ENCODE results near the gene ZC3H8.

ZC3H8 gene

DNA sequence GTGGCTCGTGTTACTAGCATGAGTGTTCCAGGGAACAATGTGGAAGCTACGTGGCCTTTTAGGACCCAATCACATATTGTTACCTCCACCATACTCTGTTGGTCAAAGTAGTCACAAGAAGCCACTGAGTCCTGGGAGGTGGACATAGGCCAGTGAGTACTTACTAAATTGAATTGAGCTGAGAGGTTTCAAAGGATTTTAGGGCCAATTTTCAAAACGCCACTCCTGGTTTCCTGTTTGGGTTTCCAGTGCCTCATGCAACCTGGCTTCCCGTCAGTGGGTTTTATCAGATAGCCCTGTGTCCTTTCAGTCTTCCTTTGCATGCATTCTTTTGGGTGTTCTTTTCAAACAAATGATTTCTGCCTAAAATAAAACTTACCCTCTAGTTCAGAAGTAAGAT, 60.4 kb downstream of the ZC3H8 start:
- ChIA-PET CTCF (interaction anchor here (1.1 kb wide), 1 partner anchor 33 kb away, joined by 3 read pairs; no protein-coding TSS in a partner anchor), POLR2A (interaction anchor here (0.5 kb wide), 1 partner anchor 20 kb away, joined by 3 read pairs; no protein-coding TSS in a partner anchor)
- TF ChIP-seq, protein P1, sequence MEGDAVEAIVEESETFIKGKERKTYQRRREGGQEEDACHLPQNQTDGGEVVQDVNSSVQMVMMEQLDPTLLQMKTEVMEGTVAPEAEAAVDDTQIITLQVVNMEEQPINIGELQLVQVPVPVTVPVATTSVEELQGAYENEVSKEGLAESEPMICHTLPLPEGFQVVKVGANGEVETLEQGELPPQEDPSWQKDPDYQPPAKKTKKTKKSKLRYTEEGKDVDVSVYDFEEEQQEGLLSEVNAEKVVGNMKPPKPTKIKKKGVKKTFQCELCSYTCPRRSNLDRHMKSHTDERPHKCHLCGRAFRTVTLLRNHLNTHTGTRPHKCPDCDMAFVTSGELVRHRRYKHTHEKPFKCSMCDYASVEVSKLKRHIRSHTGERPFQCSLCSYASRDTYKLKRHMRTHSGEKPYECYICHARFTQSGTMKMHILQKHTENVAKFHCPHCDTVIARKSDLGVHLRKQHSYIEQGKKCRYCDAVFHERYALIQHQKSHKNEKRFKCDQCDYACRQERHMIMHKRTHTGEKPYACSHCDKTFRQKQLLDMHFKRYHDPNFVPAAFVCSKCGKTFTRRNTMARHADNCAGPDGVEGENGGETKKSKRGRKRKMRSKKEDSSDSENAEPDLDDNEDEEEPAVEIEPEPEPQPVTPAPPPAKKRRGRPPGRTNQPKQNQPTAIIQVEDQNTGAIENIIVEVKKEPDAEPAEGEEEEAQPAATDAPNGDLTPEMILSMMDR (IDR thresholded peaks at IDR 0.05; ENCODE audit: control extremely low read depth, extremely low read depth, low read depth, missing control alignments): no peak
- no peak for DNase-seq (ENCODE audit: extremely low spot score)

DNA sequence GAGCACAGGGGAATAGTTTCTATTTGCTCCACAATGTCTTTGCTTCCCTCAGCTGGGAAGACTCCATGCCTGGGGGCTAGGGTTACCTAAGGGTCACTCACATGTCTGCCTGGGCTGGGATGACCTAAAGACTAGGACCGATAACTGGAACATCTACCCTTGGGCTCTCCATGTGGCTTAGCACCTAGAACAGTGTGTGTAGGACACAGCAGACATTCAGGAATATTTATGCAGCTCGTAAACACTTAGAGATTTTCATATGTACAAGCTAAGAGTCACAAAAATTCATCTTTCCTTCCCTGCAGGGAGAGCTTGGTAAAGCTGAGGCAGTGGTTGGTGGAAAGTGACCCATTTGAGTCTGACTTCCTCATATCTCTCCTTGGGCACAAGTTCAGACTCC, 60.8 kb downstream of the ZC3H8 start:
- ChIA-PET CTCF (no interaction called here), POLR2A (no interaction called here)
- TF ChIP-seq, protein P1 (IDR thresholded peaks at IDR 0.05; ENCODE audit: control extremely low read depth, extremely low read depth, low read depth, missing control alignments): no peak
- no peak for DNase-seq (ENCODE audit: extremely low spot score)

DNA sequence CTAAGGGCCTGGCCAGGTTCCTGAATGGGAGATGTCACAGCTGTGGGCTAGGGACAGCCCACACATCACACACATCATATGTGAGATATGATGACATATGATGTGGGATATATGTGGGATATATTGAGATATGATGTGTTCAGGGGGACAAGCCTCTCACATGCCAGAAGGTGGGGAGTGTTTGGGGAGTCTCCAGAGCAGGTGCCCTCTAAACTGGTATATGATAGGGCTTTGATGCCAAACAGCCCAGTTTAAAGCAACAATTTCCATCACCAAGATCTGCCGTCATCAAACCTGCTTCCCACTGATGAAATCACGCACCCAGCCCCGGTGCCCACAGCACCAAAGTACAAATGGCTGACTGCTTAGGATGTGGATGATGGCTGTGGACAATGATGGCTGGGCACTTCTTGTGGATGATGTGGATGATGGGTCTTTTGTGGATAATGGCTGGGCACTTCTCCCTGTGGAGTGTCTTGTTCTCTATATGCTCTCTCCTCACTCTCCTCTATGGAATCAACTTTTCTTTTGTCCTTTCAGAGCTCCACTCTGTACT, 65.8 kb downstream of the ZC3H8 start:
- TF ChIP-seq, protein P1 (IDR thresholded peaks at IDR 0.05; ENCODE audit: control extremely low read depth, extremely low read depth, low read depth, missing control alignments): no peak
- CTCF ChIA-PET: no interaction called here
- no peak for DNase-seq (ENCODE audit: extremely low spot score)
- POLR2A ChIA-PET: no interaction called here

DNA sequence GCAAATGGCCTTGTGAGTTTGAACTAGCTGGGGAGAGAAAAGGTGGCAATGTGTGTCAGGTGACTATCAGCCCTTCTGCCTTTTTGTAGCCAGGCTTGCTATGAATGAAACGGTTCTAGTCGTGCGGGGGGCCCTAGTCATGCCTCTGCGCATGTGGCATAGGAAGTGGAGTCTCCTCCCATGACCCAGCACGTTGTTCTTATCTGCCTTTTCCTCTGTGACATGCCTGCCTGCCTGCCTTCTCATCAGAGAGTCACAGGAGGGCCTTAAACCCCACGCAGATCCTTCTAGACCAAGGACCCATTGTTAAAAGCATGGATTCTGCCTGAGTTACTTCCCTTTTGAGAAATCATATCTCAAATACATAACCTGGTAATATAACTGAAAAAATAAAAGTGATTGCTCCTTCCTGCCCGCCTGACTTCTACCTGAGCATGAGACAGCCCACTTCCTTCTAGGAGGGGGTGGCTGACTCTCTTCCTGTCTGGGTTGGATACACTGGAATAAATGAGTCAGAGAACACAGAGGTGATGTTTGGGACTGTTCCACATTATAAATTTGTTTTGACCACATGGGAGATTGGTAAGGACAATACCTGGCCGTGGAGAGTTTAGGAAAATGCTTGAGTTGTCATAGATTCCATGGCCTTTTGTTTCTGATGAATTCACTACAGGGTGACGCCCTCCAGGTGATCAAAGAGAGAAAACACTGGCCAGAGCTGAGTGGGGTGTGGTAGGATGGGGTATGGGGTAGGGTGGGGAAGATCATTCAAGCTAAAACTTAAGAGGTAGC, 66.8 kb downstream of the ZC3H8 start:
- CTCF ChIA-PET: no interaction called here
- POLR2A ChIA-PET: no interaction called here
- no peak for DNase-seq (ENCODE audit: extremely low spot score)
- TF ChIP-seq, protein P1 (IDR thresholded peaks at IDR 0.05; ENCODE audit: control extremely low read depth, extremely low read depth, low read depth, missing control alignments): no peak

- no peak for DNase-seq (ENCODE audit: extremely low spot score)
- ChIA-PET CTCF (no interaction called here), POLR2A (no interaction called here)
- TF ChIP-seq, protein P1 (IDR thresholded peaks at IDR 0.05; ENCODE audit: control extremely low read depth, extremely low read depth, low read depth, missing control alignments): no peak
Observed at GRCh38 chr2:112187046-112187715, 67.7 kb downstream of the ZC3H8 start.

DNA sequence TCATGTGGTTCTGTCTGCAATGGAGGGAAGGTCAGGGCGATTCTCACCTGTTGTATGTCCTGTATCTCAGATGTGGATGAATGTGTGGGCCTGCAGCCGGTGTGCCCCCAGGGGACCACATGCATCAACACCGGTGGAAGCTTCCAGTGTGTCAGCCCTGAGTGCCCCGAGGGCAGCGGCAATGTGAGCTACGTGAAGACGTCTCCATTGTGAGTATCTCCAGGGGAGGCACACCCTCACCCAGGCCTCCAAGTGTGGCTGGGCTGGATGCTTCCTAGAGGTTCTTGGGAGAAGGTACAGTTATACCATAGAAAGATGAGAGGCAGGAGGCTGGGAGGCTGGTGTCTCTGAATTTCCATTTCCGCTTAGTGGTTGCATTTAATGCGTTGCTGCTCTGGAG, 69.7 kb downstream of the ZC3H8 start:
- CTCF ChIA-PET: interaction anchor here (1.0 kb wide), 1 partner anchor 15 kb away, joined by 3 read pairs; no protein-coding TSS in a partner anchor
- DNase-seq (ENCODE audit: extremely low spot score): no peak
- POLR2A ChIA-PET: no interaction called here
- TF ChIP-seq, protein P1 (IDR thresholded peaks at IDR 0.05; ENCODE audit: control extremely low read depth, extremely low read depth, low read depth, missing control alignments): no peak

Data from GM10248 (cell line).